GM18517 (cell line): ENCODE data around the gene AKT2.

Source experiments
- ATAC-seq: cut with Tn5 transposase; IDR thresholded peaks from one replicate; pipeline ENCODE4 v1.9.1; 2021; ENCODE audit warnings: mild to moderate bottlenecking, moderate library complexity; ENCODE audit not compliant: unreplicated experiment

Gene AKT2

GRCh38 chr19:40255619-40256166 lies 29.5 kb downstream of the AKT2 start:
- no peak for ATAC-seq

GRCh38 chr19:40254714-40255418 lies 30.3 kb downstream of the AKT2 start:
- no peak for ATAC-seq

GRCh38 chr19:40253611-40254092 lies 31.5 kb downstream of the AKT2 start:
- ATAC-seq = no peak

- no peak for ATAC-seq
Measured at GRCh38 chr19:40252395-40252794, 32.8 kb downstream of the AKT2 start.

- ATAC-seq = no peak
Measured at GRCh38 chr19:40251991-40252390, 33.2 kb downstream of the AKT2 start.

GRCh38 chr19:40251244-40251643 lies 33.9 kb downstream of the AKT2 start:
- no peak for ATAC-seq

- no peak for ATAC-seq
Measured at GRCh38 chr19:40249781-40250180, 35.4 kb downstream of the AKT2 start.

- no peak for ATAC-seq
Measured at GRCh38 chr19:40249201-40249600, 35.9 kb downstream of the AKT2 start.

GRCh38 chr19:40247735-40248262 lies 37.3 kb downstream of the AKT2 start:
- ATAC-seq = no peak

GRCh38 chr19:40247178-40247577 lies 38.0 kb downstream of the AKT2 start:
- no peak for ATAC-seq

GRCh38 chr19:40246292-40247073 lies 38.7 kb downstream of the AKT2 start:
- ATAC-seq = no peak

GRCh38 chr19:40245506-40246128 lies 39.5 kb downstream of the AKT2 start:
- ATAC-seq = no peak

- no peak for ATAC-seq
Measured at GRCh38 chr19:40244579-40245317, 40.4 kb downstream of the AKT2 start.

GRCh38 chr19:40243181-40243580 lies 42.0 kb downstream of the AKT2 start:
- no peak for ATAC-seq

- no peak for ATAC-seq
Measured at GRCh38 chr19:40242480-40242879, 42.7 kb downstream of the AKT2 start.

- no peak for ATAC-seq
Measured at GRCh38 chr19:40241809-40242384, 43.2 kb downstream of the AKT2 start.

- no peak for ATAC-seq
Measured at GRCh38 chr19:40241125-40241808, 43.9 kb downstream of the AKT2 start.

- no peak for ATAC-seq
Measured at GRCh38 chr19:40240332-40240731, 44.8 kb downstream of the AKT2 start.

GRCh38 chr19:40239415-40240226 lies 45.5 kb downstream of the AKT2 start:
- no peak for ATAC-seq
